MM.1S (cell line): ENCODE results near the gene MYO1E.

Source experiments
- DNase-seq: peaks from one replicate; pipeline ENCODE4 v3.0.0-alpha.2; 2015
- H2AFZ ChIP-seq: fragments of 300-600 bp; sonication (generic); 2 replicates; pipeline ENCODE4 v1.6.0; 2016; ENCODE audit warnings: antibody characterized with exemption, low read length
- H3F3A ChIP-seq: fragments of 300-600 bp; sonication (generic); 2 replicates; pipeline ENCODE4 v1.6.1; 2016; ENCODE audit warnings: mild to moderate bottlenecking, antibody characterized with exemption, low read length, moderate library complexity, mixed read lengths; ENCODE audit not compliant: insufficient read depth
- H3K27ac ChIP-seq: fragments of 300-600 bp; sonication (generic); 2 replicates; pipeline ENCODE4 v1.5.1; 2016; ENCODE audit warnings: mild to moderate bottlenecking, low read length
- H3K27me3 ChIP-seq: fragments of 300-600 bp; sonication (generic); replicated peaks from 2 replicates; pipeline ENCODE4 v1.6.0; 2016; ENCODE audit warnings: low read length; ENCODE audit not compliant: insufficient read depth
- H3K36me3 ChIP-seq: fragments of 300-600 bp; sonication (generic); replicated peaks from 2 replicates; pipeline ENCODE4 v1.6.1; 2016; ENCODE audit warnings: mild to moderate bottlenecking, low read length, mixed read lengths; ENCODE audit not compliant: insufficient read depth
- H3K4me1 ChIP-seq: fragments of 300-600 bp; sonication (generic); 2 replicates; pipeline ENCODE4 v1.6.1; 2016; ENCODE audit warnings: low read length, mixed read lengths
- H3K4me2 ChIP-seq: fragments of 300-600 bp; sonication (generic); 2 replicates; pipeline ENCODE4 v1.6.0; 2016; ENCODE audit warnings: low read depth, low read length
- H3K4me3 ChIP-seq: fragments of 300-600 bp; sonication (generic); 2 replicates; pipeline ENCODE4 v1.5.1; 2016; ENCODE audit warnings: low read length, mixed read lengths
- H3K79me2 ChIP-seq: fragments of 300-600 bp; sonication (generic); 2 replicates; pipeline ENCODE4 v1.6.1; 2016; ENCODE audit warnings: mixed run types, low read length, mixed read lengths
- H3K9ac ChIP-seq: fragments of 300-600 bp; sonication (generic); 2 replicates; pipeline ENCODE4 v1.6.1; 2016; ENCODE audit warnings: low read length, mixed read lengths
- H3K9me2 ChIP-seq: fragments of 300-600 bp; sonication (generic); replicated peaks from 2 replicates; pipeline ENCODE4 v1.6.1; 2016; ENCODE audit warnings: mild to moderate bottlenecking, low read length, mixed read lengths; ENCODE audit not compliant: insufficient read depth
- H3K9me3 ChIP-seq: fragments of 300-600 bp; sonication (generic); replicated peaks from 2 replicates; pipeline ENCODE4 v1.6.1; 2016; ENCODE audit warnings: mild to moderate bottlenecking, low read length, mixed read lengths; ENCODE audit not compliant: insufficient read depth
- H4K20me1 ChIP-seq: fragments of 300-600 bp; sonication (generic); 2 replicates; pipeline ENCODE4 v1.6.1; 2016; ENCODE audit warnings: mild to moderate bottlenecking, low read length, moderate library complexity, mixed read lengths; ENCODE audit not compliant: insufficient read depth
- CTCF ChIP-seq: fragments of 300-600 bp; sonication (generic); IDR thresholded peaks from 2 replicates; pipeline ENCODE4 v1.5.1; 2016; ENCODE audit warnings: antibody characterized with exemption, low read length, mixed read lengths
- EZH2 ChIP-seq: fragments of 300-600 bp; sonication (generic); optimal IDR thresholded peaks from 2 replicates; pipeline ENCODE3; 2017; ENCODE audit warnings: low read depth, mild to moderate bottlenecking, antibody characterized with exemption, low read length, mixed read lengths
- EZH2phosphoT487 ChIP-seq: fragments of 300-600 bp; sonication (generic); IDR thresholded peaks from 2 replicates; pipeline ENCODE4 v1.6.1; 2018; ENCODE audit warnings: antibody characterized with exemption, low read length

MYO1E gene

GRCh38 chr15:59364248-59364647 is 8.4 kb downstream of the MYO1E start:
- Histone ChIP-seq H4K20me1 (no peaks in the 10 kb centered on the region), H3K9me3 (no peaks in the 10 kb centered on the region), H3K4me3 (no peak overlapping the region), H2AFZ (no peak overlapping the region), H3K36me3 (no peaks in the 10 kb centered on the region), H3K27ac (no peak overlapping the region), H3K27me3 (no peaks in the 10 kb centered on the region), H3F3A (no peaks in the 10 kb centered on the region), H3K9ac (no peak overlapping the region), H3K4me2 (no peak overlapping the region), H3K79me2 (no peaks in the 10 kb centered on the region), H3K4me1 (no peaks in the 10 kb centered on the region), H3K9me2 (no peaks in the 10 kb centered on the region)
- no peak for DNase-seq
- no peak for TF ChIP-seq EZH2
- no peak for TF ChIP-seq CTCF
- no peak for TF ChIP-seq EZH2phosphoT487

GRCh38 chr15:59362331-59362730 is 10.3 kb downstream of the MYO1E start:
- DNase-seq: no peak
- Histone ChIP-seq H3K79me2 (no peaks in the 10 kb centered on the region), H3K4me2 (no peak overlapping the region), H3K9ac (no peak overlapping the region), H3K36me3 (no peaks in the 10 kb centered on the region), H3K9me3 (no peaks in the 10 kb centered on the region), H3K4me1 (no peaks in the 10 kb centered on the region), H3F3A (no peaks in the 10 kb centered on the region), H2AFZ (no peak overlapping the region), H3K27me3 (no peaks in the 10 kb centered on the region), H4K20me1 (no peaks in the 10 kb centered on the region), H3K27ac (no peak overlapping the region), H3K9me2 (no peaks in the 10 kb centered on the region), H3K4me3 (no peak overlapping the region)
- no peak for TF ChIP-seq EZH2phosphoT487
- TF ChIP-seq EZH2: no peak
- no peak for TF ChIP-seq CTCF

- no peak for DNase-seq
These were observed 11.8 kb downstream of the MYO1E start for GRCh38 chr15:59360896-59361295.

More at GRCh38 chr15:59360896-59361295, 11.8 kb downstream of the MYO1E start:
- TF ChIP-seq CTCF (no peak), EZH2phosphoT487 (no peak), EZH2 (no peak)
- Histone ChIP-seq H3K27me3 (no peaks in the 10 kb centered on the region), H2AFZ (no peak overlapping the region), H3K27ac (no peak overlapping the region), H3K36me3 (no peaks in the 10 kb centered on the region), H3K9ac (no peak overlapping the region), H3K4me3 (no peak overlapping the region), H3K4me2 (no peak overlapping the region), H3K79me2 (no peaks in the 10 kb centered on the region), H3K9me3 (no peaks in the 10 kb centered on the region), H4K20me1 (no peaks in the 10 kb centered on the region), H3K4me1 (no peaks in the 10 kb centered on the region), H3F3A (no peaks in the 10 kb centered on the region), H3K9me2 (no peaks in the 10 kb centered on the region)
